ENCODE measurements around the gene TNFRSF18. TPM values are rescaled to one million over a fixed set of nuclear protein-coding genes. Genes with fewer than 3 reads are reported as not detected.
"Not testable (repeated sequence)": the region's sequence is repeated elsewhere in the genome, so short reads cannot be mapped to it uniquely, and the experiment has no call there.

The TNFRSF18 gene
- total RNA-seq, 3 donors from 2014 or later (not counting 1 experiment from before 2014, with no cell fraction given) = 40.3 to 81.9 (median 54.7) TPM

- intact Hi-C loops (cut with micrococcal nuclease) = no loop called here
- H3K36me3 ChIP-seq (ENCODE audit: control insufficient read depth, insufficient read depth, low read length) = peaks cover 34% of the 10 kb centered on the region
- peak overlapping the region in 1 of 2 donors; percentile 78 for H3K27ac Mint-ChIP-seq
Observed at GRCh38 chr1:1253972-1254666, 47.7 kb upstream of the TNFRSF18 start.

GRCh38 chr1:1253314-1253713 lies 46.9 kb upstream of the TNFRSF18 start:
- TF ChIP-seq CTCF (IDR thresholded peaks at IDR 0.05) = no peak
- Mint-ChIP-seq H3K4me3 (no peak overlapping the region), H3K4me1 (peaks cover 7 to 21% of the 10 kb centered on the region in 2 donors), H3K27me3 (ENCODE audit: low read depth in 2 of 2) (no peaks in the 10 kb centered on the region), H3K36me3 (no peaks in the 10 kb centered on the region), H3K9me3 (no peaks in the 10 kb centered on the region), H3K27ac (peak overlapping the region; percentile 42 to 78)
- H3K36me3 ChIP-seq (ENCODE audit: control insufficient read depth, insufficient read depth, low read length) = peaks cover 32% of the 10 kb centered on the region
- H3K4me1 ChIP-seq (ENCODE audit: control insufficient read depth, insufficient read depth, low read length) = peaks cover 19% of the 10 kb centered on the region
- WGBS (ENCODE audit: insufficient coverage) = over 99% methylated on average over 12 of the region's 12 CpGs
- no peaks in the 10 kb centered on the region for H3K27me3 ChIP-seq (ENCODE audit: control insufficient read depth, insufficient read depth, low read length)
- no peak for DNase-seq
- no peak overlapping the region for H3K27ac ChIP-seq (ENCODE audit: low read length)
- H3K4me3 ChIP-seq (ENCODE audit: low read length) = no peak overlapping the region
- intact Hi-C loops (cut with micrococcal nuclease) = no loop called here
- H3K9me3 ChIP-seq (ENCODE audit: control insufficient read depth, insufficient read depth, low read length) = no peaks in the 10 kb centered on the region
- no peak for ATAC-seq

More at GRCh38 chr1:1253972-1254666, 47.7 kb upstream of the TNFRSF18 start:
- Mint-ChIP-seq H3K4me3 (no peak overlapping the region), H3K4me1 (peaks cover 7 to 26% of the 10 kb centered on the region in 2 donors), H3K36me3 (no peaks in the 10 kb centered on the region), H3K27me3 (ENCODE audit: low read depth in 2 of 2) (no peaks in the 10 kb centered on the region), H3K9me3 (no peaks in the 10 kb centered on the region)
- Histone ChIP-seq H3K4me3 (ENCODE audit: low read length) (no peak overlapping the region), H3K27me3 (ENCODE audit: control insufficient read depth, insufficient read depth, low read length) (no peaks in the 10 kb centered on the region), H3K4me1 (ENCODE audit: control insufficient read depth, insufficient read depth, low read length) (peaks cover 19% of the 10 kb centered on the region), H3K27ac (ENCODE audit: low read length) (no peak overlapping the region), H3K9me3 (ENCODE audit: control insufficient read depth, insufficient read depth, low read length) (no peaks in the 10 kb centered on the region)
- WGBS (ENCODE audit: insufficient coverage) = 97% methylated on average over 50 of the region's 50 CpGs
- no peak for TF ChIP-seq CTCF (IDR thresholded peaks at IDR 0.05)
- ATAC-seq (no peak), DNase-seq (no peak)

GRCh38 chr1:1250786-1251284 lies 44.4 kb upstream of the TNFRSF18 start:
- intact Hi-C loops (cut with micrococcal nuclease) = loop anchor here (1.0 kb wide), 1 partner anchor 129 kb away; no protein-coding TSS in a partner anchor
- Mint-ChIP-seq H3K27ac (peak overlapping the region; percentile 69 to 82), H3K36me3 (no peaks in the 10 kb centered on the region)

GRCh38 chr1:1248009-1248913 lies 41.9 kb upstream of the TNFRSF18 start:
- ATAC-seq; DNase-seq; H3K9me3 ChIP-seq (ENCODE audit: control insufficient read depth, insufficient read depth, low read length); H3K27ac ChIP-seq (ENCODE audit: low read length); H3K36me3 Mint-ChIP-seq; H3K4me3 ChIP-seq (ENCODE audit: low read length); H3K36me3 ChIP-seq (ENCODE audit: control insufficient read depth, insufficient read depth, low read length); H3K27me3 Mint-ChIP-seq (ENCODE audit: low read depth in 2 of 2); H3K9me3 Mint-ChIP-seq; H3K4me3 Mint-ChIP-seq; intact Hi-C loops (cut with micrococcal nuclease): not testable (repeated sequence)
- peaks cover 19% of the 10 kb centered on the region for H3K4me1 ChIP-seq (ENCODE audit: control insufficient read depth, insufficient read depth, low read length)
- peaks cover 7 to 11% of the 10 kb centered on the region in 2 donors for H3K4me1 Mint-ChIP-seq
- peaks cover 13% of the 10 kb centered on the region for H3K27me3 ChIP-seq (ENCODE audit: control insufficient read depth, insufficient read depth, low read length)
- H3K27ac Mint-ChIP-seq = peak overlapping the region in 1 of 2 donors; percentile 40
- 90% methylated on average over 11 of the region's 21 CpGs for WGBS (ENCODE audit: insufficient coverage)

More at GRCh38 chr1:1250786-1251284, 44.4 kb upstream of the TNFRSF18 start:
- Mint-ChIP-seq H3K27me3 (ENCODE audit: low read depth in 2 of 2) (no peaks in the 10 kb centered on the region), H3K9me3 (no peaks in the 10 kb centered on the region), H3K4me1 (peaks cover 7 to 11% of the 10 kb centered on the region in 2 donors), H3K4me3 (no peak overlapping the region)
- Histone ChIP-seq H3K4me1 (ENCODE audit: control insufficient read depth, insufficient read depth, low read length) (peaks cover 19% of the 10 kb centered on the region), H3K9me3 (ENCODE audit: control insufficient read depth, insufficient read depth, low read length) (no peaks in the 10 kb centered on the region), H3K36me3 (ENCODE audit: control insufficient read depth, insufficient read depth, low read length) (peaks cover 21% of the 10 kb centered on the region), H3K27ac (ENCODE audit: low read length) (peak overlapping the region; percentile 26), H3K27me3 (ENCODE audit: control insufficient read depth, insufficient read depth, low read length) (peaks cover 6% of the 10 kb centered on the region), H3K4me3 (ENCODE audit: low read length) (no peak overlapping the region)
- ATAC-seq (peak; percentile 73 to 79 (median 75)), DNase-seq (peak in 1 of 2 donors; percentile 90)
- no peak for TF ChIP-seq CTCF (IDR thresholded peaks at IDR 0.05)
- 52% methylated on average over 16 of the region's 16 CpGs for WGBS (ENCODE audit: insufficient coverage)
